K562 (cell line): ENCODE measurements around the gene NTRK3. TPM values are rescaled to one million over a fixed set of nuclear protein-coding genes. Genes with fewer than 3 reads are reported as not detected.

ENCODE experiments used
- ATAC-seq: fragments of 200-7000 bp; cut with Tn5 transposase; 3 replicates; pipeline ENCODE4 v1.9.1; 2020; ENCODE audit warnings: moderate library complexity
- BruUV-seq: library from RNA; stranded (reverse); fragments of 400-500 nt; replicated peaks from 2 replicates; lab custom pipeline; 2021; lab: Mats Ljungman, UMichigan
- CTCF ChIA-PET: fragments of 300-600 bp; formaldehyde crosslinking; extraction: SDS; loops from one replicate; lab custom pipeline; 2021; ENCODE audit warnings: low intra/inter-chr PET ratio; lab: Yijun Ruan, JAX
- POLR2A ChIA-PET: fragments of 300-600, 350-650 bp; sonication (Branson Sonifier 250); formaldehyde crosslinking; extraction: SDS; loops from one replicate; lab custom pipeline; 2021; ENCODE audit warnings: antibody characterized with exemption, inconsistent platforms; lab: Yijun Ruan, JAX
- DNase-seq, 4 experiments: peaks; one replicate each; pipeline versions ENCODE4 v3.0.0 to v3.0.0-alpha.2; 2011 to 2018; ENCODE audit warnings: low spot score in 3 of 4, mixed read lengths in 3 of 4; ENCODE audit errors: extremely low read depth in 1 of 4
- FAIRE-seq: peaks from 2 replicates; lab custom pipeline; 2011; peaks lifted over from hg19 to GRCh38; lab: Jason Lieb, UNC
- H2AFZ ChIP-seq: 2 replicates; pipeline ENCODE4 v1.6.0; 2011; ENCODE audit warnings: low read depth, low read length, control low read depth, inconsistent platforms
- H3K27ac ChIP-seq: fragments of 200-600 bp; 3 replicates; pipeline ENCODE4 v1.8.0; 2011; ENCODE audit warnings: low read depth, mild to moderate bottlenecking, control low read depth, inconsistent platforms, low read length, moderate library complexity, mixed read lengths; ENCODE audit errors: extremely low read depth
- H3K27me3 ChIP-seq, 2 experiments: fragments of 300-600 bp in 1 of 2; 2 replicates in 1 of 2; 3 replicates in 1 of 2; pipeline versions ENCODE4 v1.6.0 to v1.8.0; 2011; ENCODE audit warnings: inconsistent platforms in 2 of 2, low read length in 2 of 2, mild to moderate bottlenecking in 1 of 2, mixed read lengths in 1 of 2, moderate library complexity in 1 of 2; ENCODE audit not compliant: control insufficient read depth in 2 of 2, insufficient read depth in 2 of 2
- H3K36me3 ChIP-seq: fragments of 300-600 bp; 3 replicates; pipeline ENCODE4 v1.8.0; 2011; ENCODE audit warnings: mild to moderate bottlenecking, low read length, inconsistent platforms; ENCODE audit not compliant: control insufficient read depth, insufficient read depth
- H3K4me1 ChIP-seq, 2 experiments: fragments of 200-600 bp in 1 of 2; replicated peaks in 1 of 2; 2 replicates in 1 of 2; 3 replicates in 1 of 2; pipeline versions ENCODE4 v1.5.1 to v1.8.0; 2011; ENCODE audit warnings: inconsistent platforms in 2 of 2, low read length in 2 of 2, mild to moderate bottlenecking in 1 of 2, mixed read lengths in 1 of 2, moderate library complexity in 1 of 2; ENCODE audit not compliant: control insufficient read depth in 2 of 2, insufficient read depth in 2 of 2
- H3K4me2 ChIP-seq: 2 replicates; pipeline ENCODE4 v1.6.1; 2011; ENCODE audit warnings: low read length, control low read depth, inconsistent platforms, mixed read lengths; ENCODE audit not compliant: insufficient read depth
- H3K4me3 ChIP-seq: fragments of 200-600 bp; sonication (generic), shearing (Covaris generic); 2 replicates; pipeline ENCODE4 v1.5.1; 2016; ENCODE audit warnings: control low read depth, inconsistent platforms
- H3K79me2 ChIP-seq: fragments of 200-600 bp; 3 replicates; pipeline ENCODE4 v1.8.0; 2011; ENCODE audit warnings: low read length, inconsistent platforms; ENCODE audit not compliant: control insufficient read depth, insufficient read depth
- H3K9ac ChIP-seq, 2 experiments: 2 replicates each; pipeline versions ENCODE4 v1.6.0 to v1.6.1; 2011; ENCODE audit warnings: low read depth in 2 of 2, low read length in 2 of 2, control low read depth in 1 of 2, inconsistent platforms in 1 of 2, mild to moderate bottlenecking in 1 of 2, mixed read lengths in 1 of 2; ENCODE audit not compliant: insufficient read depth in 1 of 2
- H3K9me1 ChIP-seq: one replicate; pipeline ENCODE4 v1.6.0; 2011; ENCODE audit warnings: inconsistent platforms, mild to moderate bottlenecking, low read length, moderate library complexity; ENCODE audit not compliant: control insufficient read depth, insufficient read depth
- H3K9me3 ChIP-seq: replicated peaks from 2 replicates; pipeline ENCODE4 v1.5.1; 2011; ENCODE audit warnings: low read depth, low read length, inconsistent platforms; ENCODE audit not compliant: control insufficient read depth, insufficient read depth
- H4K20me1 ChIP-seq: replicated peaks from 2 replicates; pipeline ENCODE4 v1.6.1; 2011; ENCODE audit warnings: low read length, inconsistent platforms, mixed read lengths; ENCODE audit not compliant: control insufficient read depth, insufficient read depth
- CHD4 ChIP-seq: fragments of 200-600 bp; sonication (generic); IDR thresholded peaks from 3 replicates; pipeline ENCODE4 v1.6.1; 2012; ENCODE audit warnings: low read depth, mild to moderate bottlenecking, mixed read lengths, low read length, inconsistent platforms; ENCODE audit not compliant: insufficient read depth, insufficient replicate concordance, poor library complexity, severe bottlenecking
- EGR1 ChIP-seq: fragments of 450-650 bp; conservative IDR thresholded peaks from 2 replicates; pipeline ENCODE4 v1.6.1; 2017; ENCODE audit warnings: mild to moderate bottlenecking
- NELFE ChIP-seq: IDR thresholded peaks from 2 replicates; pipeline ENCODE4 v1.6.1; 2011; ENCODE audit warnings: mild to moderate bottlenecking; ENCODE audit not compliant: insufficient read depth, insufficient read length
- NR1H2 ChIP-seq: sonication (generic); formaldehyde crosslinking; IDR thresholded peaks from 2 replicates; pipeline ENCODE4 v1.4.0; 2020; ENCODE audit warnings: mild to moderate bottlenecking, missing genetic modification reagents
- TRIM28 ChIP-seq: fragments of 450-650 bp; IDR thresholded peaks from 2 replicates; pipeline ENCODE4 v1.6.1; 2017
- ZBTB17 ChIP-seq: fragments of 450-650 bp; formaldehyde crosslinking; IDR thresholded peaks from 2 replicates; pipeline ENCODE4 v1.4.0; 2020; ENCODE audit warnings: mild to moderate bottlenecking
- ZHX1 ChIP-seq: fragments of 150-350 bp; conservative IDR thresholded peaks from 2 replicates; pipeline ENCODE4 v1.6.1; 2014; ENCODE audit warnings: low read length
- ZNF644 ChIP-seq: fragments of 200-800 bp; sonication (Bioruptor generic); IDR thresholded peaks from 2 replicates; pipeline ENCODE4 v1.6.1; 2016; ENCODE audit warnings: low read depth, missing genetic modification characterization, missing compliant biosample characterization
- WGBS: fragments of 100-300 bp; shearing (Covaris generic); methylation state at CpG from one replicate; pipeline ENCODE4 v1.1.6; 2016; ENCODE audit warnings: low coverage, mixed read lengths; ENCODE audit not compliant: insufficient coverage; ENCODE audit errors: missing lambda C conversion rate; 5-methylcytosine and 5-hydroxymethylcytosine counted together
- in situ Hi-C: fragments of 300-500 bp; cut with MboI; formaldehyde crosslinking; loops from 4 replicates; pipeline ENCODE4 v1.15.0; 2018; ENCODE audit warnings: inconsistent platforms, mixed read lengths
- intact Hi-C: fragments of 100-400 bp; cut with micrococcal nuclease; formaldehyde crosslinking; loops from 2 replicates; pipeline ENCODE4 v1.14.2; 2022
- polyA plus RNA-seq, 8 experiments: library from polyadenylated mRNA; depleted of rRNA in 4 of 8; stranded (reverse) in 5 of 8; unstranded in 3 of 8; fragments of >200 nt; fragmentation: Nextera tagmentation in 2 of 8; fragmentation: Illumina TruSeq in 1 of 8; extraction: Ambion mirVana in 2 of 8; extraction: Trizol in 1 of 8; gene quantifications; 2 replicates each; pipeline versions ENCODE4 v1.2.1 to v1.2.3, GENCODE V29; 2011 to 2014; ENCODE audit warnings: inconsistent platforms in 1 of 8, missing spikeins in 1 of 8
- total RNA-seq, 7 experiments: library from RNA; depleted of rRNA in 6 of 7; stranded (reverse); fragments of >200 nt in 6 of 7; fragmentation: Illumina TruSeq in 2 of 7; extraction: Trizol in 2 of 7; gene quantifications; 2 replicates each; pipeline versions ENCODE4 v1.2.1 to v1.2.3, GENCODE V29; 2011 to 2021; ENCODE audit warnings: low replicate concordance in 1 of 7

NTRK3 gene
- total and polyA plus RNA-seq, 9 of the 15 experiments (the other 6 are each of a cell fraction or from before 2014, with no cell fraction given) = 0.11 to 0.13 TPM; not detected in 7

GRCh38 chr15:88075102-88075501 lies 181.4 kb downstream of the NTRK3 start:
- Histone ChIP-seq H3K27ac (no peak overlapping the region), H3K36me3 (no peaks in the 10 kb centered on the region), H3K4me3 (no peak overlapping the region), H4K20me1 (no peaks in the 10 kb centered on the region; the same call in 1 of the 2 replicates), H3K79me2 (no peaks in the 10 kb centered on the region), H3K4me2 (no peak overlapping the region), H3K9ac (no peak overlapping the region), H3K27me3 (peaks cover 0 to 12% of the 10 kb centered on the region in 2 experiments; a peak in 1 of 5 replicates), H3K9me1 (no peaks in the 10 kb centered on the region), H3K9me3 (no peaks in the 10 kb centered on the region), H3K4me1 (no peaks in the 10 kb centered on the region), H2AFZ (no peak overlapping the region)
- WGBS = 2% methylated on average over 6 of the region's 6 CpGs
- no peak for FAIRE-seq
- in situ Hi-C loops = no loop called here
- intact Hi-C loops = no loop called here
- no TSS peak for BruUV-seq
- DNase-seq = no peak
- CTCF ChIA-PET = no interaction called here
- POLR2A ChIA-PET = no interaction called here
- ATAC-seq = no peak
- TF ChIP-seq ZBTB17 (CRISPR knock-in tag) (no peak), CHD4 (no peak), NELFE (no peak), ZHX1 (no peak), ZNF644 (no peak), NR1H2 (no peak), EGR1 (no peak), TRIM28 (no peak)
